Right lobe of liver (tissue), 6 donors: ENCODE results near the gene MXD4. TPM values are rescaled to one million over a fixed set of nuclear protein-coding genes. Genes with fewer than 3 reads are reported as not detected.

Experiments used
- ATAC-seq, 4 donors: fragments of 200-7000 bp; cut with Tn5 transposase; one replicate each; pipeline ENCODE4 v1.9.1; 2020; ENCODE audit warnings: mild to moderate bottlenecking in 4 of 4, moderate library complexity in 4 of 4
- DNase-seq, 3 donors: peaks; one replicate each; pipeline ENCODE4 v3.0.0-alpha.2; 2020
- H3K27ac ChIP-seq, 3 donors: fragments of 200-600 bp; one replicate each; pipeline ENCODE4 v1.8.0; 2022
- H3K27me3 ChIP-seq, 2 donors: fragments of 200-600 bp; one replicate each; pipeline ENCODE4 v1.8.0; 2022
- H3K36me3 ChIP-seq, 4 donors: fragments of 200-600 bp; sonication (generic) in 1 of 4; one replicate each; pipeline versions ENCODE4 v1.5.1 to v1.8.0; 2017 to 2022; ENCODE audit warnings: control low read depth in 1 of 4
- H3K4me1 ChIP-seq, 4 donors: fragments of 200-600 bp; sonication (generic) in 1 of 4; one replicate each; pipeline versions ENCODE4 v1.5.1 to v1.8.0; 2017 to 2022; ENCODE audit warnings: control low read depth in 1 of 4
- H3K4me3 ChIP-seq, 3 donors: fragments of 200-600 bp; one replicate each; pipeline ENCODE4 v1.8.0; 2022
- H3K9me3 ChIP-seq, 4 donors: fragments of 200-600 bp; sonication (generic) in 1 of 4; one replicate each; pipeline versions ENCODE4 v1.5.1 to v1.8.0; 2017 to 2022; ENCODE audit warnings: control low read depth in 1 of 4
- CTCF ChIP-seq, 4 donors: fragments of 200-600 bp in 3 of 4; fragments of 450-650 bp in 1 of 4; IDR thresholded peaks; one replicate each; pipeline versions ENCODE4 v1.5.1 to v1.8.0; 2016 to 2022; ENCODE audit warnings: antibody characterized with exemption in 4 of 4, mild to moderate bottlenecking in 2 of 4
- POLR2A ChIP-seq: fragments of 450-650 bp; IDR thresholded peaks from one replicate; pipeline ENCODE4 v1.6.1; 2017; ENCODE audit warnings: antibody characterized with exemption, mild to moderate bottlenecking
- WGBS: methylation state at CpG from one replicate; pipeline ENCODE4 v1.1.6; 2018; ENCODE audit warnings: low coverage, low lambda C conversion rate; ENCODE audit not compliant: insufficient coverage; ENCODE audit errors: missing lambda C conversion rate; 5-methylcytosine and 5-hydroxymethylcytosine counted together
- intact Hi-C, 2 donors: fragments of 100-400 bp; cut with DNase I; formaldehyde crosslinking; loops; one replicate each; pipeline versions ENCODE4 v1.11.2 to v1.14.1; 2022
- total RNA-seq, 6 experiments: library from RNA; depleted of rRNA in 2 of 6; stranded (reverse); fragments of >200 nt in 2 of 6; fragmentation: NEBNext Ultra II Directional in 3 of 6; extraction: Animal tissue kit (Norgen Biotek cat#: 25700) in 3 of 6; gene quantifications; one replicate each; pipeline versions ENCODE4 v1.1.0 to v1.2.4, GENCODE V29; 2016 to 2023
- donor health status: DM: no; HTN: yes; CAD: no.
- donor health status: DM: no; HTN: no; CAD: no.
- donor health status: DM: no; HTN: no; CAD: no.
- donor health status: DM: no; HTN: yes; CAD: no.
- donor health status: DM: no; HTN: yes; CAD: no.

Gene MXD4
- total RNA-seq, 6 experiments from 2014 or later, result 17.8 to 23.0 (median 19.7) TPM

- WGBS, result 37% methylated on average over 6 of the region's 7 CpGs
- Histone ChIP-seq H3K36me3 (peaks cover 0 to 10% (median 4%) of the 10 kb centered on the region in 4 donors), H3K27me3 (no peaks in the 10 kb centered on the region), H3K4me3 (no peak overlapping the region), H3K4me1 (peaks cover 0 to 14% (median 2%) of the 10 kb centered on the region in 4 donors), H3K9me3 (no peaks in the 10 kb centered on the region), H3K27ac (no peak overlapping the region)
- intact Hi-C loops, result no loop called here
- TF ChIP-seq CTCF (IDR thresholded peaks at IDR 0.05), result no peak
- TF ChIP-seq POLR2A, result no peak
- ATAC-seq (no peak), DNase-seq (no peak)
Observed at GRCh38 chr4:2245057-2245786, 16.7 kb downstream of the MXD4 start.

- DNase-seq (peak in 2 of 3 donors; percentile 39 to 59), ATAC-seq (peak in 3 of 4 donors; percentile 8 to 21 (median 21))
- no peaks in the 10 kb centered on the region for H3K36me3 ChIP-seq
- no peaks in the 10 kb centered on the region for H3K27me3 ChIP-seq
- 43% methylated on average over 5 of the region's 5 CpGs for WGBS
- peak overlapping the region in 1 of 3 donors; percentile 22 for H3K27ac ChIP-seq
- intact Hi-C loops, result no loop called here
- no peak overlapping the region for H3K4me3 ChIP-seq
- no peaks in the 10 kb centered on the region for H3K9me3 ChIP-seq
- TF ChIP-seq CTCF (IDR thresholded peaks at IDR 0.05), result peak in 2 of 4 donors; percentile 11 to 16
- TF ChIP-seq POLR2A, result no peak
- peaks cover 0 to 28% (median 2%) of the 10 kb centered on the region in 4 donors for H3K4me1 ChIP-seq
Observed at GRCh38 chr4:2243681-2244380, 18.1 kb downstream of the MXD4 start.

- Histone ChIP-seq H3K4me1 (peaks cover 0 to 30% (median 2%) of the 10 kb centered on the region in 4 donors), H3K27ac (peak within 1 kb of the TSS; percentile 5 to 68 (median 22)), H3K4me3 (peak within 1 kb of the TSS; percentile 75 to 99 (median 95)), H3K36me3 (no peaks in the 10 kb centered on the region), H3K27me3 (no peaks in the 10 kb centered on the region), H3K9me3 (no peaks in the 10 kb centered on the region)
- intact Hi-C loops, result no loop called here
- TF ChIP-seq CTCF (IDR thresholded peaks at IDR 0.05) (no peak), POLR2A (peak; percentile 69)
- DNase-seq, result peak; percentile 99
- 0% methylated on average over 29 of the region's 88 CpGs for WGBS
- peak; percentile 96 to 99 (median 97) for ATAC-seq
Observed at GRCh38 chr4:2241410-2242353, 20.2 kb downstream of the MXD4 start, which contains the start of the genes HAUS3 and POLN. HAUS3 (minus strand) TSS chr4:2242121; CDS start chr4:2240946, 1,175 bp downstream. POLN (minus strand) TSS chr4:2242121; CDS start chr4:2229231, 12,890 bp downstream.

GRCh38 chr4:2241003-2241402, 20.9 kb downstream of the MXD4 start:
- Histone ChIP-seq H3K9me3 (no peaks in the 10 kb centered on the region), H3K27me3 (no peaks in the 10 kb centered on the region), H3K27ac (peak overlapping the region in 2 of 3 donors; percentile 22 to 68), H3K36me3 (peaks cover 0 to 2% (median 0%) of the 10 kb centered on the region in 4 donors), H3K4me1 (peaks cover 0 to 30% (median 2%) of the 10 kb centered on the region in 4 donors), H3K4me3 (peak overlapping the region; percentile 75 to 99 (median 95))
- DNase-seq, result no peak
- intact Hi-C loops, result no loop called here
- TF ChIP-seq CTCF (IDR thresholded peaks at IDR 0.05) (no peak), POLR2A (no peak)
- 1% methylated on average over 7 of the region's 7 CpGs for WGBS
- ATAC-seq, result no peak
